GM12878 (cell line): ENCODE data around the gene MT1X. TPM values are rescaled to one million over a fixed set of nuclear protein-coding genes. Genes with fewer than 3 reads are reported as not detected.

Experiments
- ATAC-seq: fragments of 200-7000 bp; cut with Tn5 transposase; 3 replicates; pipeline ENCODE4 v1.9.1; 2020; ENCODE audit warnings: mild to moderate bottlenecking, moderate library complexity
- BruUV-seq: library from RNA; stranded (reverse); fragments of 400-500 nt; replicated peaks from 2 replicates; lab custom pipeline; 2021; lab: Mats Ljungman, UMichigan
- CTCF ChIA-PET: fragments of 300-600 bp; sonication (Branson Sonifier 250); formaldehyde crosslinking; extraction: SDS; loops from one replicate; lab custom pipeline; 2021; ENCODE audit warnings: inconsistent platforms; lab: Yijun Ruan, JAX
- POLR2A ChIA-PET: fragments of 350-600 bp; formaldehyde crosslinking; extraction: SDS; loops from one replicate; lab custom pipeline; 2021; ENCODE audit warnings: inconsistent platforms; lab: Charles Lee
- RAD21 ChIA-PET: fragments of 300-600 bp; sonication (Branson Sonifier 250); formaldehyde crosslinking; loops from one replicate; lab custom pipeline; 2023; ENCODE audit warnings: antibody characterized with exemption; ENCODE audit not compliant: unreplicated experiment; lab: Charles Lee
- SMC1A ChIA-PET: fragments of 300-600 bp; sonication (Branson Sonifier 250); formaldehyde crosslinking; loops from one replicate; lab custom pipeline; 2023; ENCODE audit not compliant: unreplicated experiment, uncharacterized antibody; lab: Charles Lee
- DNase-seq: peaks from one replicate; pipeline ENCODE4 v3.0.0-alpha.2; 2011; ENCODE audit warnings: low read depth, low spot score
- FAIRE-seq: peaks from 3 replicates; lab custom pipeline; 2011; peaks lifted over from hg19 to GRCh38; lab: Jason Lieb, UNC
- H2AFZ ChIP-seq: 2 replicates; pipeline ENCODE4 v1.6.0; 2011; ENCODE audit warnings: low read depth, low read length, control low read depth; ENCODE audit not compliant: control insufficient read depth
- H3K27ac ChIP-seq: 2 replicates; pipeline ENCODE4 v1.5.1; 2011; ENCODE audit warnings: control low read depth; ENCODE audit not compliant: control insufficient read depth, insufficient read depth
- H3K27me3 ChIP-seq, 2 experiments: replicated peaks in 1 of 2; 2 replicates each; pipeline versions ENCODE4 v1.6.0 to v1.6.1; 2011; ENCODE audit warnings: low read length in 1 of 2; ENCODE audit not compliant: control insufficient read depth in 2 of 2, insufficient read depth in 2 of 2
- H3K36me3 ChIP-seq, 2 experiments: 2 replicates each; pipeline ENCODE4 v1.5.1; 2011; ENCODE audit warnings: low read length in 1 of 2; ENCODE audit not compliant: control insufficient read depth in 2 of 2, insufficient read depth in 2 of 2
- H3K4me1 ChIP-seq: 2 replicates; pipeline ENCODE4 v1.6.1; 2011; ENCODE audit warnings: mild to moderate bottlenecking, low read length, moderate library complexity, mixed read lengths; ENCODE audit not compliant: control insufficient read depth, insufficient read depth
- H3K4me2 ChIP-seq: 2 replicates; pipeline ENCODE4 v1.6.0; 2011; ENCODE audit warnings: control low read depth; ENCODE audit not compliant: control insufficient read depth, insufficient read depth
- H3K4me3 ChIP-seq: fragments of 200-600 bp; sonication (generic); 2 replicates; pipeline ENCODE4 v1.5.1; 2016
- H3K79me2 ChIP-seq: 2 replicates; pipeline ENCODE4 v1.6.0; 2011; ENCODE audit warnings: low read length; ENCODE audit not compliant: control insufficient read depth, insufficient read depth
- H3K9ac ChIP-seq: 2 replicates; pipeline ENCODE4 v1.8.0; 2011; ENCODE audit warnings: low read length, control low read depth, mixed read lengths; ENCODE audit not compliant: control insufficient read depth, insufficient read depth
- H3K9me3 ChIP-seq: replicated peaks from 3 replicates; pipeline ENCODE4 v1.5.1; 2011; ENCODE audit warnings: mild to moderate bottlenecking, low read length; ENCODE audit not compliant: control insufficient read depth, insufficient read depth
- H4K20me1 ChIP-seq: 2 replicates; pipeline ENCODE4 v1.6.0; 2011; ENCODE audit not compliant: control insufficient read depth, insufficient read depth
- EZH2 ChIP-seq: IDR thresholded peaks from 2 replicates; pipeline ENCODE4 v1.6.1; 2012; ENCODE audit warnings: low read depth, mild to moderate bottlenecking, control low read depth, inconsistent platforms, low read length, borderline replicate concordance; ENCODE audit not compliant: control insufficient read depth
- HDAC6 ChIP-seq: fragments of 200-600 bp; sonication (generic); IDR thresholded peaks from one replicate; pipeline ENCODE4 v1.8.0; 2017; ENCODE audit warnings: antibody characterized with exemption; ENCODE audit not compliant: unreplicated experiment
- KDM1A ChIP-seq: fragments of 200-600 bp; sonication (generic); IDR thresholded peaks from 2 replicates; pipeline ENCODE4 v1.6.1; 2016; ENCODE audit warnings: borderline replicate concordance
- LARP7 ChIP-seq: fragments of 450-650 bp; IDR thresholded peaks from 2 replicates; pipeline ENCODE4 v1.6.1; 2017; ENCODE audit warnings: mild to moderate bottlenecking
- NFIC ChIP-seq: IDR thresholded peaks from 2 replicates; pipeline ENCODE4 v1.6.1; 2012; ENCODE audit warnings: low read depth, mild to moderate bottlenecking, inconsistent platforms, low read length, moderate library complexity
- SIX5 ChIP-seq: IDR thresholded peaks from 2 replicates; pipeline ENCODE4 v1.6.1; 2011; ENCODE audit warnings: mild to moderate bottlenecking, low read depth, low read length, moderate library complexity; ENCODE audit not compliant: severe bottlenecking
- SMAD5 ChIP-seq: IDR thresholded peaks from 2 replicates; pipeline ENCODE4 v1.6.1; 2016; ENCODE audit warnings: antibody characterized with exemption, low read depth
- ZBED1 ChIP-seq: IDR thresholded peaks from 2 replicates; pipeline ENCODE4 v1.6.1; 2016; ENCODE audit warnings: borderline replicate concordance
- WGBS: methylation state at CpG from one replicate; pipeline ENCODE4 v1.1.6; 2016; ENCODE audit warnings: low lambda C conversion rate; ENCODE audit not compliant: insufficient replicate concordance, insufficient coverage; ENCODE audit errors: missing lambda C conversion rate; 5-methylcytosine and 5-hydroxymethylcytosine counted together
- in situ Hi-C: fragments of 300-500 bp; cut with MboI; formaldehyde crosslinking; loops from 9 replicates; pipeline ENCODE4 v1.14.3; 2018; ENCODE audit warnings: mixed read lengths
- intact Hi-C: fragments of 100-400 bp; cut with micrococcal nuclease; formaldehyde crosslinking; loops from one replicate; pipeline ENCODE4 v1.14.2; 2022; ENCODE audit not compliant: unreplicated experiment
- polyA plus RNA-seq, 11 experiments: library from polyadenylated mRNA; depleted of rRNA in 4 of 11; unstranded in 6 of 11; stranded (reverse) in 5 of 11; fragments of >200 nt; fragmentation: Nextera tagmentation in 4 of 11; fragmentation: Illumina TruSeq in 1 of 11; extraction: Ambion mirVana in 4 of 11; extraction: Trizol in 1 of 11; gene quantifications; 1 replicate in 1 of 11; 2 replicates in 10 of 11; pipeline versions ENCODE4 v1.2.1 to v1.2.3, GENCODE V29; 2011 to 2016; ENCODE audit warnings: inconsistent platforms in 2 of 11, missing spikeins in 2 of 11, low read depth in 1 of 11
- total RNA-seq, 4 experiments: library from RNA; depleted of rRNA in 3 of 4; stranded (reverse); fragments of >200 nt in 3 of 4; fragmentation: Illumina TruSeq in 1 of 4; extraction: Trizol in 1 of 4; gene quantifications; 2 replicates each; pipeline versions ENCODE4 v1.2.1 to v1.2.3, GENCODE V29; 2013 to 2021
- TF ChIP-seq, protein P1 (sequence below): IDR thresholded peaks from 2 replicates; pipeline ENCODE4 v1.6.1; 2012; ENCODE audit warnings: low read depth, low read length, improper control_type of control experiment

Gene MT1X
- total and polyA plus RNA-seq, 10 of the 15 experiments (the other 5 are each of a cell fraction or from before 2014, with no cell fraction given): 5.8 to 65.6 (median 15.4) TPM

GRCh38 chr16:56684926-56685590 is 2.8 kb downstream of the MT1X start:
- TF ChIP-seq SMAD5 (no peak), EZH2 (no peak), LARP7 (no peak), NFIC (no peak), HDAC6 (no peak), KDM1A (no peak), ZBED1 (no peak), SIX5 (no peak)
- TF ChIP-seq, protein P1, sequence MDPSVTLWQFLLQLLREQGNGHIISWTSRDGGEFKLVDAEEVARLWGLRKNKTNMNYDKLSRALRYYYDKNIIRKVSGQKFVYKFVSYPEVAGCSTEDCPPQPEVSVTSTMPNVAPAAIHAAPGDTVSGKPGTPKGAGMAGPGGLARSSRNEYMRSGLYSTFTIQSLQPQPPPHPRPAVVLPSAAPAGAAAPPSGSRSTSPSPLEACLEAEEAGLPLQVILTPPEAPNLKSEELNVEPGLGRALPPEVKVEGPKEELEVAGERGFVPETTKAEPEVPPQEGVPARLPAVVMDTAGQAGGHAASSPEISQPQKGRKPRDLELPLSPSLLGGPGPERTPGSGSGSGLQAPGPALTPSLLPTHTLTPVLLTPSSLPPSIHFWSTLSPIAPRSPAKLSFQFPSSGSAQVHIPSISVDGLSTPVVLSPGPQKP: no peak
- peaks cover 12% of the 10 kb centered on the region for H3K4me1 ChIP-seq
- intact Hi-C loops (no loop called here), in situ Hi-C loops (loop anchor here (25.0 kb wide), 1 partner anchor 748 kb away; no protein-coding TSS in a partner anchor)
- H3K27me3 ChIP-seq: no peaks in the 10 kb centered on the region; a peak in 2 of 4 replicates
- no peaks in the 10 kb centered on the region for H4K20me1 ChIP-seq
- WGBS: 67% methylated on average over 4 of the region's 4 CpGs
- POLR2A ChIA-PET: no interaction called here
- DNase-seq (no peak), FAIRE-seq (no peak), ATAC-seq (no peak)
- H3K9ac ChIP-seq: no peak overlapping the region
- H2AFZ ChIP-seq: no peak overlapping the region
- SMC1A ChIA-PET: interaction anchor here (0.6 to 1.8 kb wide), 2 partner anchors 16 to 17 kb away, joined by 3 to 5 read pairs; no protein-coding TSS in a partner anchor
- no peak overlapping the region for H3K4me2 ChIP-seq
- no peak overlapping the region for H3K27ac ChIP-seq
- no peak overlapping the region for H3K4me3 ChIP-seq
- no peaks in the 10 kb centered on the region for H3K36me3 ChIP-seq
- CTCF ChIA-PET: interaction anchor here (0.7 to 2.5 kb wide), 2 partner anchors 16 to 206 kb away, joined by 3 to 13 read pairs; no protein-coding TSS in a partner anchor
- no peaks in the 10 kb centered on the region for H3K9me3 ChIP-seq
- BruUV-seq: no TSS peak
- no peaks in the 10 kb centered on the region for H3K79me2 ChIP-seq
- RAD21 ChIA-PET: interaction anchor here (0.8 to 1.7 kb wide), 3 partner anchors 16 to 81 kb away, joined by 3 to 6 read pairs (median 3); no protein-coding TSS in a partner anchor
